Stimulated activated CD8-positive, alpha-beta memory T cell treated with anti-CD3 and anti-CD28 coated beads, Interleukin-12 subunit alpha, Interleukin-12 subunit beta, amount 100 ng/mL, for 1 hour (primary cell): ENCODE data around the gene WDR11.
A peak's percentile ranks its signal among the peaks of the same experiment; 100 is the strongest.
"Not testable (repeated sequence)": the region's sequence is repeated elsewhere in the genome, so short reads cannot be mapped to it uniquely, and the experiment has no call there.

Experiments
- DNase-seq: peaks from one replicate; pipeline ENCODE4 v3.0.0-alpha.2; 2020; ENCODE audit warnings: low read depth

WDR11 gene

DNA sequence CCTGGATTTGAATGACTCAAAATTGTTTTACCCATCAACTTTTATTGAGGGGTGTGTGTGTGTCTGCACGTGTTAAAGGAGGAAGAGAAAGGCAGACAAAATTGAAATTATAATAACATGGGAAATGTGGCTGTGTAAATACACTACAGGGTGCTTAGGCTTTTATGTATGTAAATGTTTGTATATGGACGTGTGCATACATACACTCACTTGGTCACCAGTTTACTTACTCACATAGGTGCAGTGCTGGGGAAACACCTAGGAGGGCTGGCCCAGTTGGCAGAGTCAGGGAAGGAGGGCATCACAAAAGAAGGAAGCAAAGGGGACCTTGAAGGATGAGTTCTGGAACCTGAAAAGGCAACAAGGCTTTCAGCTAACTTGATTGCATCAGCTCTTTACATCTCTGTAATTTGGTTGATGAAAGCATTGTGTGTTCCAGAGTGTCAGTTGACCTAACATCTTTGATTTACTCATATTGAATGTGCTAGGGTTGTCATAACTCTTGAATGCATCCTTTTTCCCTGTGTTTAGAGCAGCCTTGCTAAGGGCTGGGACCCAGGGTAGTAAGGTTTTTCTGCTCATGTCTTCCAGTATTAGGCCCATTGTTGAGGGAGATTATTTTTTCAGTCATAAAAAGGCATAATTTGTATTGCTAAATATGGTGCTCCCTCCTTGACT is 10.2 kb downstream of the WDR11 start:
- no peak for DNase-seq

DNA sequence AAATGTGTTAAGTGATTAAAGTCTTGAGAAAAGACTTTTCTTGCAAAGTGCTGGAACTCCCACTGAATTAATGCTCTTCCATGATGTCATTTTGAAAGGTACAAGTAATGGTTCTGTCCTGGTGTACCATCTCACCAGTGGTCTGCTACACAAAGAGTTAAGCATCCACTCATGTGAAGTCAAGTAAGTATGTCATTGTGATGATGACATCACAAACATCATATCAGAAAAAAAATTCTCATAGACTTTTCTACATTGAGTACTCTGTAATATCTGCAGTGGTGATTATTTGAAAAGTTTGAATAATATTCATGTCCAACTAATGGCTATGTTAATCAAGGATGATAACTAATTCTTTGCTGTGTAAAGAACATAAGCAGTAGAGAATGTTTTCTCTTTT is 22.6 kb downstream of the WDR11 start:
- DNase-seq: no peak

DNA sequence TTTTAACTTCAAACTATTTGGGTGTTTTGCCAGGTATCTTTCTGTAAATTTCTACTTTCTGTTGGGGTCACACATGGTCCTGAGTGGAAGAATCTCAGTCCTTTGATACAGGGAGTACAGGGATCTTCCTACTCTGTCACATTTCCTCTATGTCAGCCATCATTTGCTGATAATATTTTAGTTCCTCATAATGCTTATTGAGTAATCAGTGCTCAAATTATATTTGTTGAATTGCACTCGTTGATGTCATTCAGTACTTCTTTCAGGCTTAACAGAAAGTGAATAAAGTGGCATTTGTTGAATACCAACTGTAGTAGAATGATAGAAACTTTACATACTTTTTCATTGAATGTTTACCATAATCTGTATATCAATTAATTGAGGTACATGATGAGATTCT is 31.9 kb downstream of the WDR11 start:
- no peak for DNase-seq

DNA sequence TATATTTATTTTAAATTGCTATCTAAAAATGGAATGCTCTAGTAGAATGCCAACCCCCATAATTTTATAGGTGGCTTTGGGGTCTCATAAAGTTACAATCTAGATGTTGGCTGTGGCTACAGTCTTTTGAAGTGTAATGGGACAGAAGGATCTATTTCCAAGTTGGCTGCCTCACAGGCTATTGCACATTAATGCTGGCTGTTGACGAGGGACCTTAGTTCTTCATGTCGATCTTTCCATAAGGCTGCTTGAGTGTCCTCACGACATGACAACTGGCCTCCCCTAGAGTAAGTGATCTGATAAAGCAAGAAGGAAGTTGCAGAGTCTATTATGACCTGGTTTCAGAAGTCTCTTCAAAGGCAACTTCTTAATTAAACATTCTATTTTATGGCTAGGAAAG is 36.3 kb downstream of the WDR11 start:
- DNase-seq: no peak

DNA sequence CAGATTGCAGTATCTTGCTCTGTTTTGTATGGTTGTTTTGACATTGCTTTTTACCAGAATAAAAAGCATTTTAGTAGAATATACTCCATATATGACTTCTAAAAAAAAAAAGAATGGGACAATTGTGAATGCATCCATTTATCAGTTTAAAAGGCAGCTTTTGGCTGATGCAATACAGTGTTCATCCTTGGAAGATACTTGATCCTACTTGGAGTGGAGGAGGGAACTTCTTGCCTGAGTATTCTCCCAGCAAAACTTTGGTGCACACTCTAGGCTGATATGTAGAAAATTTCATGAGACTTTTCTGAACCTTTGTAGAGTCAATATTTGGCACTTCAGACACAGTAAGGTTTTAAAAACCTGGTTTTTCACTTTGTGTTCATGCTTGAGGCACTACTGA is 40.2 kb downstream of the WDR11 start:
- no peak for DNase-seq

DNA sequence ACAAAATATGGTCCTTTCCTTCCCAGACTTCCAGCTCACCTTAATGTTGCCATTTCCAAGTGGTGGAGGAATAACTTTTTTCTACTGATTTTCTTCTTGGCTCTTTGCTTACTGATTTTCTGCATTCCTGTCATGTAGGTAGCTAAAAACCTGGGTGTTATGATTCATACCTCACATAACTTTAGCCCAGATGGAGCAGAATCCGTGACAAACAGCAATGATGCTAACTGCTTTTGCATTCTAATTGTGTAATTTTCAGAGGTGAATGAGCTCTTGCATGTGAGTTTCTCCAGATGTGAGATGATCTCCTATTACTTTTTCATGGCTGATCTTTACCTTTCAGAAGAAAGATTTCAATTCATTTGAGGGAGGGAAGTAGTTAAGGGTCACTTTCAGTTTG is 43.4 kb downstream of the WDR11 start:
- no peak for DNase-seq

DNA sequence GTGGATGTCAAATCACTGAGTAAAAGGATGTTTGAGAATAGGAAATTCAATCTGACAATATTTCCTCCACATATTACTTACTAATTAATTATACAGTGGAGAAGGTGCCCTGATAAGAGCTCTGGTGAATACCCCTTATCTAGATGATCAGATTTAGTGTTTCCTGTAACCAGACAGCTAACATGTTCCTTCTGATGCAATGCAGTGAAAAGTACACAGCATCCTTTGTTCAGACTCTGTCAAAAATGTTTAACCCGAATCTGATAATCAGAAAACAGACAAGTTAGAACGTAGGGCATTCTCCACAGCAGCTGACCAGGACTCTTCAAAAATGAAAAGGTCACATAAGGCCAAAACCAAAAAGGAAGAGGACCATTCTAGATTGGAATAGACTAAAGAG is 46.2 kb downstream of the WDR11 start:
- DNase-seq: no peak

DNA sequence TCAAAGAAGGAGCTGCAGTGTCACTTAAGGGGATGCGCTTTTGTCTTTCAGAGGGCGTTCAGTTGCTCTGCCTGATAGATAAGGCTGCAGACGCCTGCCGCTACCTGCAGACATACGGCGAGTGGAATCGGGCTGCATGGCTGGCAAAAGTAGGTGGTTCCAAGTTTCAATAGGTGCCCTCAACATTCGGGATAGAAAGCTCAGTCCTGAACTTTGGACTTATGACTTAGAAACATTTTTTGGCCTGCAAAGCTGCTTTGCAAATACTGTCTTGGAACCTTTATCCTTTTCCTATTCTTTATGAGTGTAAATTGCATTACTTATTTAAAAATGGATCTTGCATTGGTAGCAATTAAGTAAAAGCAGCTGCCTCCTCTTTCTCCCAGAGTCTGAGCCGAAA is 54.1 kb downstream of the WDR11 start:
- no peak for DNase-seq

DNA sequence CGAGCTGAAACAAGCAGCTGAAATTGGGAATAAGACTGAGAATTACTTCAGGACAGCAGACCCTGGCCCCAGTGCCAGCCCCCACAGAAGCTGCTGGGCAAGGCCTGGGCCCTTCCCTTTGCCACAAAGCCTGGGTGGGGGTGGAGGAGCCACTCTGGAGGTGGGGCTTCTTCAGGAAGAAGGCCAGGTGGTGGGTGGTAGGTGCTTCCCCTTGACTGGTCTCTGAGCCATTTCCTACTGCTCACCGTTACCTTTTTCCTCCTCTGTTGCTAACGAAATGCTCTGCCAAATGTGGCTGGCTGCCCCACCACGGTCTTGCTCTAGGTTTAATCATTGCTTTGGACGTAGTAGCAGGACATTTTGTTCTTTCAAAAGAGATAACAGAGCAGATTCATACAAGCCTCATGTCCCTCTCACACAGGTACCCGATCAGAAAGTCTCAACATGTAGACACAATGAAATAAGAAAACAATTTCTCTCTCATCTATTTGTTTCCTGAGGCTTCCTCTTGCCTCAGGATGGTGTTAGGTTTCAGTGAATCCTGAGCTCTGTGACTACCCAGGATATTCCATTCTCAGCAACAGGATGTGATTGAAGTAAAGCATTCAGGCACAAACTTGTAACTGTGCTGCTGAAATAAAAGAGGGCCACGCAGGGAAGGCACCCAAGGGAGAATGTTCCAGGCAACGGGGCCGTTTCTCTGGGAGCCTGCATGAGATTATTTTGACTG is 66.5 kb downstream of the WDR11 start:
- no peak for DNase-seq

DNA sequence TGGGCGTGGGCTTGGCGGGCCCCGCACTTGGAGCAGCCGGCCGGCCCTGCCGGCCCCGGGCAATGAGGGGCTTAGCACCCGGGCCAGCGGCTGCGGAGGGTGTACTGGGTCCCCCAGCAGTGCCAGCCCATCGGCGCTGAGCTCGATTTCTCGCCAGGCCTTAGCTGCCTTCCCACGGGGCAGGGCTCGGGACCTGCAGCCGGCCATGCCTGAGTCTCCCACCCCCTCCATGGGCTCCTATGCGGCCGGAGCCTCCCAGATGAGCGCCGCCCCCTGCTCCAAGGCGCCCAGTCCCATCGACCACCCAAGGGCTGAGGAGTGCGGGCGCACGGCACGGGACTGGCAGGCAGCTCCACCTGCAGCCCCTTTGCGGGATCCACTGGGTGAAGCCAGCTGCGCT is 72.7 kb downstream of the WDR11 start:
- not testable (repeated sequence) for DNase-seq

DNA sequence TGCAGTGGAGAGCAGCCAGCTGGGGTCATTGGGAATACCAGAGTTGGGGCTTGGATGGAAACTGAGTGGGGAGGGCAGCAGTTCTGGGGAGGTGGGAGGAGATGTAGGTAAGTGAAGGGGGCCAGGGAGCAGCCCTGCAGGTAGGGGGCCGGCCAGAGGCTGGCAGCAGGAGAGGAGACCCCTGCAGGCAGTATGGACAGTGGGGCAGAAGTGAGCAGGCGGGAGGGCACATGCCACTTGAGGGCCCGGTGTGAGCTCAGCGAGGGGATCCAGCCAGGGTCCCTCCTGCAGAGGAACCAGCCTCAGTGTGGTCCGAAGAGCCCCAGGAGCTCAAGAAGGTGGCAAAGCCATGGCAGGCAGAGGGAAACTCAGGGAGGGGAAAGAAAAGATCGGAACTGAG is 75.4 kb downstream of the WDR11 start:
- DNase-seq: no peak

DNA sequence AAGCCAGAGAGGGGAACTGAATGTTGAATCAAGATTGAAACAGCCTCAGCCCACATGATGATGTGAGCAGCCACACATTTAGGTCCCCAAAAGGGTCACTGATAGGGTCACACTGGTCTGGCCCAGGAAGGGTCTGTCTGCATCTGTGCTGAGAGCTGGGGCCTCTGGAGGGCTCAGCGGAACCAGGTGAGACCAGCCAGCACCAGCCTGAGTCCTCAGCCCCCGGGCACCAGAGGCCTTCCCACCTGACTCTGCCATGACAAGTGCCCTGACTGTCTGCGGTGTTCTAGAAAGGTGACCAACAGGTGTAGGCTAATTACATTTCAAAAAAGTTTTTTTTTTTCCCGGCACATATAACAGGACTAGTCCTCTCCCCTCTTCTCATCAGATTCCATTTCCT is 76.2 kb downstream of the WDR11 start:
- no peak for DNase-seq

DNA sequence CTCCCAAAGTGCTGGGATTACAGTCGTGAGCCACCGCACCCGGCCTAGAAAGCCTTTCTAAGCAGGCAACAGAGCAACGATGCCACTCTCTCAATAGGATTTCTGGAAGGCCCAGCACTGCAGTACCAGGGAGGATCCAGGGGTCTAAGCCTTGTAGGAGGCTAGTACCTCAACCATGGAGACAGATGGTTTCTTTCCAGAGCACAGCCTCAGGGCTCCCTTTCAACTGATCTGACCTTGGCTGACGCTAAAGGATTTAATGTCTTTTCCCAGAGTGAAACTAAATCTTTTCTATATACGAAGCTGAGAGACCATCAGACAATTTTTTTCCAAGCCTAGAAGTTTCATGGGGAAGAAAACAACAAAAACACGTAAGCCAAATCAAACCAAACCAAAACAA is 78.0 kb downstream of the WDR11 start:
- no peak for DNase-seq

DNA sequence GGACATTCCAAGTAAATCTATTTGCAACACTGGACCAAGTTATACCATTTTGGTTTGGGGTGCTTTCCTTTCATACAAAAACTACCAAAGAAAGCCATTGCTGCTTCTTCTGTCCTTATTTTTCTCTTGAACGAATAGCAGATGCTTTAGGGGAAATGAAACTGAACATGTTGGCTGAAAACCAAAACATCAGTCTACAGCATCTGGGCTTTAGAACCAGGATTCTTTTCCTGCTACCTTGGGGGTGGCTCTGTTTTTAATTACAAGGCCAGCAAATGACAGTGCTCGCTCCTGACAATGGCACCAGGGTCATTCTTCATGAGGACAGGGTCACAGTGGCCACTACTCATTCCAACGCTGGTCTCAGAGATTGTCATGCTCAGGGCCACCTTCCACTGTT is 80.3 kb downstream of the WDR11 start:
- DNase-seq: no peak

DNA sequence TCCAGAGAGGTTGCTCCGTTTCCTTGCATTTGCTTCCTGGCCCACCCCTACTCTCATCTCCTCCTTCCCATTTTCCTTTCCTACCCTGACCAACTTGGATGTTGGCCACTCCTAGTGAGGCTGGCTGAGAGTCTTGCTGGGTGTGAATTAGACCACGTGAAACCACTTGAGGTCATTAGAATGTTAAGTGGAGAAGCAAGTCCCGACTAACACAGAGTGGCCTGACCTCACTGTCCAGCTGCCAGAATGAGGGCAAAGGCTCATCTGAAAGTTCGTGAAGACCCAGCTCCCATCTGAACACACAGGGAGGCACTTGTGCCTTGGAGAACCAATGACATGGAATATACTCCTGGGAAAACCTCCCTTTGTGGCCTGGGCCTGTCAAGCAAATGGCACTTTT is 80.8 kb downstream of the WDR11 start:
- no peak for DNase-seq

DNA sequence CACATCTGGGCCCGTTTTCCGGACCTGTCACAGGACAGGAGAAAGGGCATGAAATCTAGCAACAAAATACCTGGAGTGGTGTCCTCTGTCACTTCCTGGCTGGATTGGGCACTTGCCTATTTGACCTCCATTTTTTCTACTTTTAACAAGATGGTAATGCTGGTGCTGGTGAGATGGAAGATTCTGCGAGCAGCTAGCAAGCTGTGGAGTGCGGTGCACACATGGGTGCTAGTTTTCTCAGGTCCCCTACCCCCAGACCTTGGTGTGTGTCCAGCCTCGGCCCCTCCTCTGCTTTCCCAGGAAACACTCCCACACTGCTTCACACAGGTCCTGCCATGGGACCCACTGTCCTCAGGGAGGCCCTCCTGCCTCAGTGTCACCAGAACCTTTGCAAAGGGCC is 87.7 kb downstream of the WDR11 start:
- no peak for DNase-seq

DNA sequence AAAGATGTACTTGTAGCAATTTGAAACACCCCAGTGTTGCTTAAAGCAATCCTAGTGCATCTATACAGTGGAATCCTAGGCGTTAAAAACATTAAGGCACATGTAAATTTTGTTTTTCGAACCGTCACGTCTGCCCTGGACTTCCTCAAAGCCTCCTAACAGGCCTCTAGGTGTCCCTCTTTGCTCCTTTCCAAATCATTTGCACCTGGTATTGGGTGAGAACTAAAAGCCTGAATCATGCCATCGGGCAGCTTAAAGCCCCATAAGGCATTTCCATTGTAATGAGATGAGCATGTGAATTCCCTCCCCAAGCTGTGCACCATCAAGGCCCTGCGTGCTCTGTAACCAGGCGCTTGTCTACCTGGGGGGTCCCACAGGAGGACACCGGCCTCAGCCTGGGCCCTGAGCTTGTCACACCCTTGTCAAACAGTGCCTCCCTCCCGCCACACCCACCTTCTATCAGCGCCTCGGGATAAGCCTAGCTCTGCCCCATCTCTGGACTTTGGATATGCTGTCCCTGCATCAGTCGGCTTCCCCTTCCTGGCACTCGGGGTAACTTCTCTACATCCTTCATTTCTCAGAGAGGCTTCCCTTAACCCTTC is 89.2 kb downstream of the WDR11 start:
- DNase-seq: no peak

DNA sequence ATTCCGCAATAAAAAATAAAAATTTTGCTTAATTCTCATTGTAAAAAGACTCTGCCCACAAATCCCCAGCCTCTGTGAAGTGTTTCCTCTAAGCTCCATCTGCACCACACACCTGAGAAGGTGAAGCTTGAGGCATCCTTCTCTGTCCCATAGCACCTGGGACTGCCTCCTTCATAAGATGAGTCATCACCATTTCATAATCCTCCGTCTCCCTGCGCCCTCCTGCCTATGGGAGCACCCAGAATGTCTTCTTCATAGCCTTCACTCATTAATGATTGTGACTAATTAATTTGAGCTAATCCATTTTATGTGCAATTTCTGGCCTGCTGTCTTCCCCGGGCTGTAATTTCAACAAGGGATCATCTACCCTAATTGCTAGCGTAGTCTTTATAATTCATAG is 90.3 kb downstream of the WDR11 start:
- DNase-seq: no peak

DNA sequence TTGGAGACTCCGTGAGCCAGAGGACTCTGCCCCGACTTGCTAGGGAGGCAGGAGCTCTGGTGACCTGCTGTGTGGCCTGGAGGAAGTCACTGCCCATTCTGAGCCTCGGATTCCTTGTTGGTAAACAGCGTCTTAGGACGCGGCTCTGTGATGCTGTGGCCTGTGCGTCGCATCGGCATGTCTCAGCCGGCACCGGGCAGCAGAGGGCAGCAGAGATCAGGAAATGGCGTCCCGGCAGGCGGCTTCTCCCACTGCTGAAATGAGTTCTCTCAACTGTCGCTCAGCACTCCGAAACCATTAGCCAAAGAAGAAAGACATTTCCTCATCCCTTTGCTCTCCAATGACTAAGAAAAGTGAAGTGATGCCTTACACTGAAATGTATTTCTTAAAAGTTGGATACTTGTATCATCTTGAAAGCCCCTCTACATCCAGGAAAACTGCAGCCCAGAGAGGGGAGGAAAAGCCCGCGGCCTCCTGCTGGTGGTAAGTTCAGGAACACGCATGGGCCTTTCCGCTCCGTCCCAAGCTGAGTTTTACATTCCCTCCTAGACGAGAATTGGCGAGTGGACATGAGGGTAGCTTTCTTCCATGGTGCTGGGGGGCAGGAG is 91.7 kb downstream of the WDR11 start:
- DNase-seq: peak; percentile 58

DNA sequence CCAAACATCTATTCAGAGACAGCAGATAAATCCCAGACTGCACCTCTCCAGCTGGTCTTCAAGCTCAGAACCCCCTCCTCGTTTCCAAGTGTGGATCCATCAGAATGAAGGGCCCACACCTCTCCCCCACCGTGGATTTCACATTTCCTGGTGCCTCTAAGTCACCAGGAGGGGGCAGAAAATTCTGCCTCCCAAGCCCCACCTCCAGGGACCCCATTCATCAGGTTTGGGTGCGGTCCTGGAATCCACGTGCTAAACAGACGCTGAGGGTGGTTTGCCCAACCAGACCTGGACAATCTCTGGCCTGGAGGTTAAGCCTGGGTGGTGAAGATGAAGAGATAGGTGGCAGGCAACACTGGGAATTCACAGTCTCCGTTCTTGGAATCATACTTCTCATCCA is 92.4 kb downstream of the WDR11 start:
- DNase-seq: no peak

DNA sequence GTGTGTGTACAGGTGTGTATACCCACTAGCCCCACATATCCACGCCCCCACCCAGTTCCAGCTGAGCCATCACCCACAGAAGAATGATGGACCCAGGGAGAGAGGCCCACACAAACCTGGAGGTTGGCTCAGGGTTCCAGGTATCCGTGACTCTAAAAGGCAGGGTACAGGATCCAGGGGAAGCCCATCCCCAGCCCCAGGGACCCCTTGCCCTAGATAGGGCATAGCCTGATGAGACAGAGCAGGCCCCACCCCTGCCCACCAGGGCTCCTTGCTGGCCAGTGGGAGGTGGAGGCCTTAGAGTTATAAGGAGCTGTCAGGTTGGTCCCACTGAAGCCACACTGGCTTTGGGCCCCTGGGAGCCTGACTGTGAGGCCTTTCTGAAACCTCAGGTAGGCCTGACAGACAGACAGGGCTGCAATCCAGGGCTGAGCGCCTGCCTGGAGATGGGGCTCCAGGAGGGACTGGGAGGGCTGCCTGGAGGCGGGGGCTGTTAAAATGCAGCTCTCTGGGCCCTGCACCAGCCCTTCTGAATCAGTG is 93.5 kb downstream of the WDR11 start:
- no peak for DNase-seq

DNA sequence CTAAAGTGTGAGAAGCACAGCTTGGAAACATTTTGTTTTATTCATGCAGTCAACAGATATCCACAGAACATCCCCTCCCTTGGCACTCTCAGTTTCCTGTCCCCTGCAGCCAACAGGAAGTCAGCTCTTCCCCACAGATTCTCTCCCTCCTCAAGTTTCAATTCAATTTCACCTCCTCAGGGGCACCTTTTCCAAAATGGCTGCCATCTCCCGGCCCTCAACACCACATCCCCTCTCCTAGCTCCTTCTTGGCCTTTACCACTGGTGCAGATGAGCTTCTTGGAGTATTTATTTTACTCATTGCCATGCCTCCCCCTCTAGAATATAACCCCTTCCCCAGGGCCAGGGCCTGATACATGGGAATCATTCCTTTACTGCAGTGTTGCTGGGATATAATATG is 94.0 kb downstream of the WDR11 start:
- no peak for DNase-seq

DNA sequence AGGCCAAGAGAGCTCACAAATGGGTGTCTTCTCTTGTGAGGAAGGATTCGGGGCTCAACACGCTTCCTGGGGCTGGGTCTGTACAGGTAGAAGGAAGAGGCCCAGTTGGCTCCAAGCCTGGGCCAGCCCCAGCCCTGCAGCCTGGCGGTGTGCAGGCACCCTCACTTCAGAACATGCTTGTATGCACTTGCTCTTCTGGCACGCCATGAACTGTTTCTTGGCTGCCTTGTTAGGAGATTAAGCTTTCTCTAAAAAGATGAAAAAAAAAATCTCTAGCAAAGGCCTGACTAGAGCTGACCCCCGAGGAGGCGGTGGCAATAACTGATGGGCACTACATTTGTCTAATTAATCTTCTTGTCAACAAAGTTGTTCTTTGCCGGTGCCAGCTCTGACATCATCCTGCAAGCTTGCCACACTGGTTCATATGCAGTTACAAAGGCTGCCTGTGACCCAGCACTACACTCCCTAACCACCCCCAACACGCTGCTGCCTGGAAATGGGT is 94.7 kb downstream of the WDR11 start:
- no peak for DNase-seq
